Ectodermal cell (in vitro differentiated cells): ENCODE results near the gene ACSM2B.
"Not testable (repeated sequence)": the region's sequence is repeated elsewhere in the genome, so short reads cannot be mapped to it uniquely, and the experiment has no call there.

Experiments used
- H3K27ac ChIP-seq: 2 replicates; pipeline ENCODE4 v1.7.0; 2013; ENCODE audit warnings: mild to moderate bottlenecking, low read depth, low read length; ENCODE audit not compliant: insufficient read depth, poor library complexity, severe bottlenecking
- H3K27me3 ChIP-seq: 2 replicates; pipeline ENCODE4 v1.7.0; 2013; ENCODE audit warnings: mild to moderate bottlenecking, low read length; ENCODE audit not compliant: insufficient read depth, control insufficient read depth, poor library complexity, severe bottlenecking
- H3K36me3 ChIP-seq: one replicate; pipeline ENCODE4 v1.7.0; 2013; ENCODE audit warnings: low read length; ENCODE audit not compliant: control insufficient read depth, insufficient read depth
- H3K4me1 ChIP-seq: one replicate; pipeline ENCODE4 v1.7.0; 2013; ENCODE audit warnings: low read length; ENCODE audit not compliant: control insufficient read depth, insufficient read depth
- H3K4me3 ChIP-seq: 2 replicates; pipeline ENCODE4 v1.7.0; 2013; ENCODE audit warnings: low read depth, low read length, control low read depth; ENCODE audit not compliant: insufficient read depth
- H3K9me3 ChIP-seq: 2 replicates; pipeline ENCODE4 v1.7.0; 2013; ENCODE audit warnings: mild to moderate bottlenecking, low read length, moderate library complexity; ENCODE audit not compliant: control insufficient read depth
- WGBS, 2 experiments: methylation state at CpG; one replicate each; pipeline ENCODE4 v1.1.7; 2013; ENCODE audit warnings: missing lambda C conversion rate in 2 of 2; 5-methylcytosine and 5-hydroxymethylcytosine counted together

The ACSM2B gene

GRCh38 chr16:20566864-20567263 is 9.3 kb downstream of the ACSM2B start:
- H3K9me3 ChIP-seq = no peaks in the 10 kb centered on the region
- no peaks in the 10 kb centered on the region for H3K4me1 ChIP-seq
- H3K27me3 ChIP-seq = no peaks in the 10 kb centered on the region
- H3K27ac ChIP-seq = no peak overlapping the region
- no peaks in the 10 kb centered on the region for H3K36me3 ChIP-seq
- no peak overlapping the region for H3K4me3 ChIP-seq

- WGBS, 2 experiments = 94 to 100% methylated on average over 1 to 2 of the region's 2 CpGs
- H3K4me3 ChIP-seq, H3K36me3 ChIP-seq: not testable (repeated sequence)
Measured at GRCh38 chr16:20565334-20565733, 10.8 kb downstream of the ACSM2B start.

GRCh38 chr16:20564218-20564617 is 11.9 kb downstream of the ACSM2B start:
- H3K4me1 ChIP-seq, H3K9me3 ChIP-seq, H3K4me3 ChIP-seq, H3K36me3 ChIP-seq, H3K27ac ChIP-seq, H3K27me3 ChIP-seq: not testable (repeated sequence)
- 85% methylated on average over 2 of the region's 3 CpGs; no CpG with 5 or more reads in 1 of the 2 experiments for WGBS, 2 experiments

More at GRCh38 chr16:20565334-20565733, 10.8 kb downstream of the ACSM2B start:
- not testable (repeated sequence) for H3K27ac ChIP-seq, H3K4me1 ChIP-seq, H3K27me3 ChIP-seq, H3K9me3 ChIP-seq

GRCh38 chr16:20555628-20556027 is 20.5 kb downstream of the ACSM2B start:
- not testable (repeated sequence) for H3K27ac ChIP-seq, H3K4me1 ChIP-seq, H3K27me3 ChIP-seq, H3K4me3 ChIP-seq, H3K36me3 ChIP-seq, H3K9me3 ChIP-seq
- 68 to 75% methylated on average over 1 of the region's 2 CpGs for WGBS, 2 experiments

- not testable (repeated sequence) for H3K27me3 ChIP-seq, H3K4me1 ChIP-seq, H3K36me3 ChIP-seq, H3K9me3 ChIP-seq, H3K27ac ChIP-seq, H3K4me3 ChIP-seq
- 78 to 79% methylated on average over 3 of the region's 3 CpGs for WGBS, 2 experiments
Measured at GRCh38 chr16:20554689-20555088, 21.5 kb downstream of the ACSM2B start.

GRCh38 chr16:20553493-20553892 is 22.7 kb downstream of the ACSM2B start:
- H3K27me3 ChIP-seq, H3K4me1 ChIP-seq, H3K27ac ChIP-seq, H3K9me3 ChIP-seq, H3K4me3 ChIP-seq, H3K36me3 ChIP-seq: not testable (repeated sequence)
- 59% methylated on average over 2 of the region's 3 CpGs for WGBS, 2 experiments

GRCh38 chr16:20546951-20547350 is 29.2 kb downstream of the ACSM2B start:
- H3K4me1 ChIP-seq, H3K27ac ChIP-seq, H3K36me3 ChIP-seq, H3K4me3 ChIP-seq, H3K9me3 ChIP-seq, H3K27me3 ChIP-seq: not testable (repeated sequence)
- WGBS, 2 experiments = 86 to 90% methylated on average over 1 of the region's 1 CpG

DNA sequence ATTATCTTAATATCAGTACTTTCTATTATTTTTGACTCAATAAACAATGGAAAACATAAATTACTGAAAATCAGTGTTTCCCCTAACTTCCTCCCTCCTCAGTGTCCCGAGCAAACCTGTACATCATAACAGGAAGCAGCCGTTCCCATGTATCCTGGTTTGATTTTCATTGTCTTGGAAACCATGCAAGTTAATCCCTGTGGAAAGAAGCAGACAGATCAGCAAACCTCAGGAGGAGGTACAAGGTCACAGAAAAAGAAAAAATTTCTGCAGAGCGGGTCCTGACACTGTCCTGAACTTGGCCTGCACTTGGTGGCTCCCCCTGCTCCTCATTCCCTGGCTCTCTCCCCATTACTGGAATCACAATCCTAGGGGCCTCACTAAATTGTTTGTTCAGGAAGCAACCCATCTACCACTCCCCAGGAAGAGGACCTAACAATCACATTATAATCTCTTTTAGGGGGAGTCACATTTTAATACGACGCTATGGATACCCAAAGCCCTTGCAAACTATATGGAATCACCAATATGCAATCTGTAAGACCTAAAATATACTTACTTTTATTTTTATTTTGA is 29.8 kb downstream of the ACSM2B start:
- not testable (repeated sequence) for H3K4me1 ChIP-seq, H3K27me3 ChIP-seq, H3K36me3 ChIP-seq, H3K27ac ChIP-seq, H3K9me3 ChIP-seq, H3K4me3 ChIP-seq
- 85 to 96% methylated on average over 3 of the region's 5 CpGs for WGBS, 2 experiments

- H3K36me3 ChIP-seq, H3K4me1 ChIP-seq, H3K4me3 ChIP-seq, H3K9me3 ChIP-seq, H3K27ac ChIP-seq, H3K27me3 ChIP-seq: not testable (repeated sequence)
- WGBS, 2 experiments = 52 to 64% methylated on average over 3 to 5 of the region's 5 CpGs
Measured at GRCh38 chr16:20540603-20541316, 35.4 kb downstream of the ACSM2B start.

DNA sequence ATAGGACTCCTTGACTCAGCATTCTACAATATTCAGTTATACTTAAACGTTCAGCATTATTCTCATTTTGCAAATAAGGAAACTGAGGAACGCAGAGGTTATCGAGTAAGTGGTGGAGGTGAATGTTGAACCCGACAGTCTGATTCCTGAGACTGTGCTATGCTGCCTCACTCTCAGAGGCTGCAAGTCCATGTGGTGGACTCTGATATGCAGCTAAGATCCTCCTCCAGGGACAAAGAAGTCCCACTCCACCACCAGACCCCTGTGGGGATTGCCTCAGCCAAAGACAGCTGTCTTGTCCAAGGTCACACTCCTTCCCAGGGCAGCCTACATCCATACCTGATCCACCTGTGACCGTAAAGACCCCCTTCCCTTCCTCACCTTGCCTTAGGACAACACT is 37.5 kb downstream of the ACSM2B start:
- Histone ChIP-seq H3K27me3 (no peaks in the 10 kb centered on the region), H3K27ac (no peak overlapping the region), H3K36me3 (no peaks in the 10 kb centered on the region), H3K4me1 (no peaks in the 10 kb centered on the region), H3K9me3 (no peaks in the 10 kb centered on the region), H3K4me3 (no peak overlapping the region)
- 44 to 48% methylated on average over 4 of the region's 5 CpGs for WGBS, 2 experiments

DNA sequence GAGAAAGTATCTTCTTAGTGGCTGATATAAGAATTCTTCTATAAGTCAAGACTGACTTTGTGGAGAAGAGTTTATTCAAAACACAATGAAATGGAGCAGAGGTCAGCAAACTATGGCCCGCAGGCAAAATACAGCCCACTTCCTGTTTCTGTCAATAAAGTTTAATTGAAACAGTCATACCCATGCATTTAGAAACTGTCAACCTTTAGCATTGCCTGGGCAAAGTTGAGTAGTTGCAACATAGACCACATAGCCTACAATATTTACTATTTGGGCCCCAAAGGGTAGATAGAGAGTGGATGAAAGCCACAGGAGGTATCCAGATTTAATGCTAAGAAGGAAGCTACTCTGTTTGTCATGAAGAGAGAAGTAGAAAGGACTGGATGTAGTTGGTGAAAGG is 38.0 kb downstream of the ACSM2B start:
- no peak overlapping the region for H3K27ac ChIP-seq
- no peak overlapping the region for H3K4me3 ChIP-seq
- WGBS, 2 experiments = 0% methylated on average over 1 of the region's 1 CpG
- H3K27me3 ChIP-seq = no peaks in the 10 kb centered on the region
- H3K9me3 ChIP-seq = no peaks in the 10 kb centered on the region
- no peaks in the 10 kb centered on the region for H3K36me3 ChIP-seq
- no peaks in the 10 kb centered on the region for H3K4me1 ChIP-seq
